Epithelial cell of proximal tubule (primary cell): ENCODE data around the gene SIMC1. TPM values are rescaled to one million over a fixed set of nuclear protein-coding genes. Genes with fewer than 3 reads are reported as not detected.
A peak's percentile ranks its signal among the peaks of the same experiment; 100 is the strongest.

Experiments used
- DNase-seq: peaks from one replicate; pipeline ENCODE4 v3.0.0-alpha.2; 2011; ENCODE audit warnings: low read depth
- H3K4me3 ChIP-seq: 2 replicates; pipeline ENCODE4 v1.5.1; 2011; ENCODE audit warnings: low read depth, mild to moderate bottlenecking, low read length
- CTCF ChIP-seq: conservative IDR thresholded peaks from 2 replicates; pipeline ENCODE4 v1.5.1; 2012; ENCODE audit warnings: low read depth, mild to moderate bottlenecking, low read length
- total RNA-seq: library from RNA; depleted of rRNA; stranded (reverse); fragments of >200 nt; gene quantifications from 2 replicates; pipeline ENCODE4 v1.2.3, GENCODE V29; 2015

Gene SIMC1
- total RNA-seq, 1 donor from 2014 or later: 12.2 TPM

- no peak for DNase-seq
- no peak overlapping the region for H3K4me3 ChIP-seq
- no peak for TF ChIP-seq CTCF
Measured at GRCh38 chr5:176355400-176356178, 117.4 kb downstream of the SIMC1 start.

- DNase-seq: no peak
- TF ChIP-seq CTCF: no peak
- no peak overlapping the region for H3K4me3 ChIP-seq
Measured at GRCh38 chr5:176356179-176356566, 117.9 kb downstream of the SIMC1 start.

- no peak for TF ChIP-seq CTCF
- DNase-seq: no peak
- peak overlapping the region; percentile 99 for H3K4me3 ChIP-seq
Measured at GRCh38 chr5:176359658-176360057, 121.4 kb downstream of the SIMC1 start.

- no peak for DNase-seq
- peak overlapping the region; percentile 99 for H3K4me3 ChIP-seq
- no peak for TF ChIP-seq CTCF
Measured at GRCh38 chr5:176360894-176361436, 122.7 kb downstream of the SIMC1 start.

- TF ChIP-seq CTCF: peak; percentile 23
- DNase-seq: peak; percentile 44
- H3K4me3 ChIP-seq: peak within 1 kb of the TSS; percentile 99
Measured at GRCh38 chr5:176361437-176362232, 123.4 kb downstream of the SIMC1 start, which contains the start of gene KIAA1191. Gene KIAA1191 (minus strand): TSS chr5:176361764. CDS start chr5:176359508, 2,256 bp downstream.

- peak overlapping the region; percentile 99 for H3K4me3 ChIP-seq
- no peak for TF ChIP-seq CTCF
- DNase-seq: no peak
Measured at GRCh38 chr5:176362233-176362490, 123.9 kb downstream of the SIMC1 start.
